ENCODE results near the gene FLCN. TPM values are rescaled to one million over a fixed set of nuclear protein-coding genes. Genes with fewer than 3 reads are reported as not detected.
"Not testable (repeated sequence)": the region's sequence is repeated elsewhere in the genome, so short reads cannot be mapped to it uniquely, and the experiment has no call there.

FLCN gene, protein sequence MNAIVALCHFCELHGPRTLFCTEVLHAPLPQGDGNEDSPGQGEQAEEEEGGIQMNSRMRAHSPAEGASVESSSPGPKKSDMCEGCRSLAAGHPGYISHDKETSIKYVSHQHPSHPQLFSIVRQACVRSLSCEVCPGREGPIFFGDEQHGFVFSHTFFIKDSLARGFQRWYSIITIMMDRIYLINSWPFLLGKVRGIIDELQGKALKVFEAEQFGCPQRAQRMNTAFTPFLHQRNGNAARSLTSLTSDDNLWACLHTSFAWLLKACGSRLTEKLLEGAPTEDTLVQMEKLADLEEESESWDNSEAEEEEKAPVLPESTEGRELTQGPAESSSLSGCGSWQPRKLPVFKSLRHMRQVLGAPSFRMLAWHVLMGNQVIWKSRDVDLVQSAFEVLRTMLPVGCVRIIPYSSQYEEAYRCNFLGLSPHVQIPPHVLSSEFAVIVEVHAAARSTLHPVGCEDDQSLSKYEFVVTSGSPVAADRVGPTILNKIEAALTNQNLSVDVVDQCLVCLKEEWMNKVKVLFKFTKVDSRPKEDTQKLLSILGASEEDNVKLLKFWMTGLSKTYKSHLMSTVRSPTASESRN
- 50.4 to 57.2 TPM (median 53.0 TPM) in 3 replicates for total RNA-seq

DNA sequence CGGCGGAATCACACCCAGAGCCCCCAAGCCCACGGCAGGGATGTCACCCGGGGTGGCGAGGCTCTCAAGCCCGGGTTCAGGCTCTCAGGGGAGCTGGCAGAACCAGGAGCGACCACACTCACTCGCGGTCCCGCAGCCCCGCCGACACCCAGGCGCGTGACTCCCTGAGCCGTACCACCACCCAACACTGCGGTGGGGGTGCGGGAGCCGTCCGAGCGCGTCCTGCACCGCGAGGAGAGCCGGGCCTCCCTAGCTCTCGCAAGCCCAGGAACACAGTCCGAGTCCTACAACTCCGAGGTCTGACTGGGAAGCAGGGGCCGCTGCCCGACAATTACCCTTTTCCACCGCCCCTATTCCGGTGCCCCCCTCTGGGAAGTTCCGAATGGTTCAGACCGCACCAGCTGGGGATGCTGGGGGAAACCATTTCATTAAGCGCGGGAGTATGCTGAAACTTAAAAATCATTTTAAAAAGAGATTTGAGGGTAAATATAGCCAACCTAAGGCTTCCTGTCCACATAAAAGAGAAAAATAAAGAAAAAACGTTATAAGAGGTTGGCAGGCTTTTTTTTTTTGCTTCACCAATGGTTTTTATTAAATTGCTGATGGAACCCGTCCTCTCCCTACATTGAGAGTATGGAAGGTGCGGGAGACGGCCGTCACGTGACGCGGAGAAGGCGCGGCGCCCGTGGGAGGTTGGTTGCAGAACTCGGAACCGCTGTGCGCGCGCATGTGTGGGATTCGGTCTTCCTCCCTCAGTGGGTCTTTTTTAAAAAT is at the start of gene FLCN:
Gene FLCN (minus strand): TSS at position 143 of the 774 bp plus-strand sequence. CDS start 9,031 bp downstream, outside the sequence.
- H3K27ac Mint-ChIP-seq, result peak within 1 kb of the TSS; percentile 97
- peaks cover 1% of the 10 kb centered on the region for H3K36me3 Mint-ChIP-seq
- DNase-seq (ENCODE audit: low spot score in 2 of 2, unreplicated experiment in 2 of 2), result peak; percentile 78 to 88
- TF ChIP-seq, protein P1, sequence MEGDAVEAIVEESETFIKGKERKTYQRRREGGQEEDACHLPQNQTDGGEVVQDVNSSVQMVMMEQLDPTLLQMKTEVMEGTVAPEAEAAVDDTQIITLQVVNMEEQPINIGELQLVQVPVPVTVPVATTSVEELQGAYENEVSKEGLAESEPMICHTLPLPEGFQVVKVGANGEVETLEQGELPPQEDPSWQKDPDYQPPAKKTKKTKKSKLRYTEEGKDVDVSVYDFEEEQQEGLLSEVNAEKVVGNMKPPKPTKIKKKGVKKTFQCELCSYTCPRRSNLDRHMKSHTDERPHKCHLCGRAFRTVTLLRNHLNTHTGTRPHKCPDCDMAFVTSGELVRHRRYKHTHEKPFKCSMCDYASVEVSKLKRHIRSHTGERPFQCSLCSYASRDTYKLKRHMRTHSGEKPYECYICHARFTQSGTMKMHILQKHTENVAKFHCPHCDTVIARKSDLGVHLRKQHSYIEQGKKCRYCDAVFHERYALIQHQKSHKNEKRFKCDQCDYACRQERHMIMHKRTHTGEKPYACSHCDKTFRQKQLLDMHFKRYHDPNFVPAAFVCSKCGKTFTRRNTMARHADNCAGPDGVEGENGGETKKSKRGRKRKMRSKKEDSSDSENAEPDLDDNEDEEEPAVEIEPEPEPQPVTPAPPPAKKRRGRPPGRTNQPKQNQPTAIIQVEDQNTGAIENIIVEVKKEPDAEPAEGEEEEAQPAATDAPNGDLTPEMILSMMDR (IDR thresholded peaks at IDR 0.05; ENCODE audit: unreplicated experiment), result no peak
- peaks cover 23% of the 10 kb centered on the region for H3K4me1 Mint-ChIP-seq
- H3K4me3 Mint-ChIP-seq, result peak within 1 kb of the TSS; percentile 88
- no peaks in the 10 kb centered on the region for H3K9me3 Mint-ChIP-seq
- no peaks in the 10 kb centered on the region for H3K27me3 Mint-ChIP-seq (ENCODE audit: low read depth)

DNA sequence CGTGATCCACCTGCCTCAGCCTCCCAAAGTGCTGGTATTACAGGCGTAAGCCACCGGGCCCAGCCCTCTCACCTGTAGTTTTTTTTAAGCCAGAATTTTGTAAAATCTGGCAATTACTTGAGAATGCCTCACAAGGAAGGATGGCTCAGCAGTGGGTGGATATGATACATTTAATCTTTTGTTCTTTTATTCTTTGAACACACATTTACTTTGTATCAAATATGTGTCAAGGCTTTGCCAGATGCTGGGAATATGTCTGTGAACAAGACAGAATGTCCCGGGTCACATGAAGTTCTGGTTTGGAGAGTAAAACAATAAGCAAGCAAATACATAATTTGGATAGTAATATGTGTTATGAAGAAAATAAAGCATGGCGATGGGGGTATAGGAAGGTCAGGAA is 49.0 kb upstream of the FLCN start:
- no peak for DNase-seq (ENCODE audit: low spot score in 2 of 2, unreplicated experiment in 2 of 2)
- Mint-ChIP-seq H3K27ac (no peak overlapping the region), H3K4me3 (no peak overlapping the region), H3K4me1 (peaks cover 11% of the 10 kb centered on the region), H3K36me3 (no peaks in the 10 kb centered on the region), H3K9me3 (no peaks in the 10 kb centered on the region), H3K27me3 (ENCODE audit: low read depth) (no peaks in the 10 kb centered on the region)
- TF ChIP-seq, protein P1 (IDR thresholded peaks at IDR 0.05; ENCODE audit: unreplicated experiment), result no peak

DNA sequence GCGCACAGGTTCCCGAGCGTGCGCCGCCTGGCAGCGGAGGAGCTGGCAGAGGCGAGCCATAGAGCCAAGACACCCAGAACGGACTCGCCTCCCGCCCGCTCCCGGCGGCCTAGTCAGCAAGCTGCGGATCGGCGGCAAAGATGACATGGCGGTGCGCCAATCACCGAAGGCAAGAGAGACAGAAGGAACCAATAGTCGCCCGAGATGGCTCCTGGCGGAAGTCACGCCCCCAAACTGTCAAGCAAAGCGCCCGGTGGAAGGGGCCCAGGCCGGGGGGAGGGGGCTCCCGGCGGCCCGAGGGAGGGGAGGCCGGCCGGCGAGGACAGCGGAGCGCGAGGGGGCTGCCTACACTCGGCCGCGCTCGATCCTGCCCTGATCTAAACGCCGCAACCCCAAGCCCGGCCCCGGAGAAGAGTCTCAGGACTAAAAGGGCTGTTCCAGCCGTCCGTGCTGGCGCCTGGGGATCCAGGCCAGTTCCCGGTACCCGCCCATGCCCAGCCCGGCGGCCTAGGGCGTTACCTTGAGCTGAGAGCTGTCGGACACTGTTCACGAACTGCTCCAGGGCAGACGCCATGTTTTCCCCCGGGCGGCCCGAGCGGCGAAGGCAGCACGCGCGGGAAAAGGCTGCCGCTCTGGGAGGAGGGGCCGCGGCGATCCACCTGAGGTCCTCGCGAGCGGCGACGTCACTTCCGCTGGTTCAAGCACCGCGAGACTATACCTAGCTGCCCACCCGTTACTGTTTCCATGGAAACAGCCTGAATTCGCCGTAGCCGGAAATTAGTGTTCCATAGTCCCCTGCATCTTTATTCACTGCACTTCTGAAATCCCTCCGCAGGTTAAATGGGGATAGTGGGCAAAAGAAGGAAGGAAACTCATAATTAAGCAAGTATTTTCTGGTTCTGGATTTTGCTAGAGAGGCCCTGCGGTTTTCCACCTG is 43.9 kb upstream of the FLCN start, which contains the start of gene COPS3:
Gene COPS3 (minus strand): TSS at position 634 of the 937 bp plus-strand sequence. CDS start 60 bp downstream, at position 574.
- peak within 1 kb of the TSS; percentile 94 for H3K4me3 Mint-ChIP-seq
- peak; percentile 97 to 98 for DNase-seq (ENCODE audit: low spot score in 2 of 2, unreplicated experiment in 2 of 2)
- no peaks in the 10 kb centered on the region for H3K36me3 Mint-ChIP-seq
- H3K27me3 Mint-ChIP-seq (ENCODE audit: low read depth), result no peaks in the 10 kb centered on the region
- peak within 1 kb of the TSS; percentile 97 for H3K27ac Mint-ChIP-seq
- peaks cover 25% of the 10 kb centered on the region for H3K4me1 Mint-ChIP-seq
- H3K9me3 Mint-ChIP-seq, result no peaks in the 10 kb centered on the region
- TF ChIP-seq, protein P1 (IDR thresholded peaks at IDR 0.05; ENCODE audit: unreplicated experiment), result no peak

DNA sequence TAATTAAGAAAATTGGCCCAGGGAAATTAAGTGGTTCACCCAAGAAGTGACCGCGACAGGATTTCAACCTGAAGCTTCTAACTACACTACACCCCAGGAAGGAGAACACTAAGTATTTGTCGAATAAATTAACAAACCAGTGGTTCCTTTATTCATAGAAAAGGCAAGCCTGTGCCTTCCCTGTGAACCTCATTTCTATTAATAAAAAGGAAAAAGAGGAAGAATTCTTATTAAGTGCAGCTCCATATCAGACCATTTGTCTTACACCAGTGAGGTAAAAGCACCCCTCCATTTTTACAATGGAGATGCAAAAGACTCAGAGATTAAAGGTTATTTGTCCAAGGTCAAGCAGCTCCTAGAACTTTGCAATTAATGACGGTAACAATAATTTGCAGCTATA is 42.3 kb upstream of the FLCN start:
- Mint-ChIP-seq H3K4me3 (peak overlapping the region; percentile 94), H3K27me3 (ENCODE audit: low read depth) (no peaks in the 10 kb centered on the region), H3K27ac (peak overlapping the region; percentile 58), H3K36me3 (peaks cover 4% of the 10 kb centered on the region), H3K9me3 (no peaks in the 10 kb centered on the region), H3K4me1 (peaks cover 25% of the 10 kb centered on the region)
- no peak for DNase-seq (ENCODE audit: low spot score in 2 of 2, unreplicated experiment in 2 of 2)
- TF ChIP-seq, protein P1 (IDR thresholded peaks at IDR 0.05; ENCODE audit: unreplicated experiment), result no peak

DNA sequence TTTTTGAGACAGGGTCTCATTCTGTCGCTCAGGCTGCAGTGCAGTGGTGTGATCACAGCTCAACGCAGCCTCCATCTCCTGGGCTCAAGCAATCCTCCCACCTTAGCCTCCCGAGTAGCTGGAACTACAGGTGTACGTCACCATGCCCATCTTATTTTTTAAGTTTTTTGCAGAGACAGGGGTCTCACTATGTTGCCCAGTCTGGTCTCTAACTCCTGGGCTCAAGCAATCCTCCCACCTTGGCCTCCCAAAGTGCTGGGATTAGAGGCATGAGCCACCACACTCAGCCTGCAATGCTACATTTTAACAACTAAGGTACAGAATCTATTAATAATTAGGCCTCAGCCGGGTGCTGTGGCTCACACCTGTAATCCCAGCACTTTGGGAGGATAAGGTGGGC is 40.5 kb upstream of the FLCN start:
- DNase-seq (ENCODE audit: low spot score in 2 of 2, unreplicated experiment in 2 of 2); H3K27ac Mint-ChIP-seq; H3K9me3 Mint-ChIP-seq; H3K27me3 Mint-ChIP-seq (ENCODE audit: low read depth); H3K4me3 Mint-ChIP-seq: not testable (repeated sequence)
- Mint-ChIP-seq H3K36me3 (peaks cover 11% of the 10 kb centered on the region), H3K4me1 (peaks cover 25% of the 10 kb centered on the region)
